Right kidney (tissue), 1 donor: ENCODE measurements around the gene KIF26A.
A peak's percentile ranks its signal among the peaks of the same experiment; 100 is the strongest.

Experiments used
- DNase-seq: peaks from one replicate; pipeline ENCODE4 v3.0.0-alpha.2; 2016

Gene KIF26A

DNA sequence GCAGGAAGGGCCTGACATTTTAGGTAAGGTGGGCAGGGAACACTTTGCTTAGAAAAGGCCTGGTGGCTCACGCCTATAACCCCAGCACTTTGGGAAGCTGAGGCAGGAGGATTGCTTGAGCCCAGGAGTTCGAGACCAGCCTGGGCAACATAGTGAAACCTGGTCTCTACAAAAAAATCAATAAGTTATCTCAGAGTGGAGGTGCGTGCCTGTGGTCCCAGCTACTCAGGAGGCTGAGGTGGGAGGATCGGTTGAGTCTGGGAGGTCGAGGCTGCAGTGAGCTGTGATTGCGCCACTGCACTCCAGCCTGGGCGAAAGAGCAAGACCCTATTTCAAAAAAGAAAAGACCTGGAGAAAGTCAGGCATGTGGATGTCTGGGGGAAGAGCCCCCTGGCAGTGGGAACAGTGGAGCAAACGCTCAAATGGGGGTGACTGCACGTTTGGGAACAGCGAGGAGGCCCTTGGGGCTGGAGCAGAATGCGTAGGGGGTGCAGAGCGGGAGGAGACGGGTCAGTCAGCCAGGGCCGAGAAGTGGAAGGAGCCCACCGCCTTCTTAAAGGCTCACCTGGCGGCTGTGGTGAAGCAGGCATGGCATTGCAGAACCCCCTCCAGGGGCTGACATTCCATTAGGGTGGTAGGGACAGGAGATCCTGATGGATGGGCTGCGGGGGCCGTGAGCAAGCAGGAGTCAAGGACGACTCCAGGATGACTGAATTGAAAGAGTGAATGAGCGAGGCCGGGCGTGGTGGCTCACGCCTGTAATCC lies 6.2 kb upstream of the KIF26A start:
- DNase-seq = no peak

DNA sequence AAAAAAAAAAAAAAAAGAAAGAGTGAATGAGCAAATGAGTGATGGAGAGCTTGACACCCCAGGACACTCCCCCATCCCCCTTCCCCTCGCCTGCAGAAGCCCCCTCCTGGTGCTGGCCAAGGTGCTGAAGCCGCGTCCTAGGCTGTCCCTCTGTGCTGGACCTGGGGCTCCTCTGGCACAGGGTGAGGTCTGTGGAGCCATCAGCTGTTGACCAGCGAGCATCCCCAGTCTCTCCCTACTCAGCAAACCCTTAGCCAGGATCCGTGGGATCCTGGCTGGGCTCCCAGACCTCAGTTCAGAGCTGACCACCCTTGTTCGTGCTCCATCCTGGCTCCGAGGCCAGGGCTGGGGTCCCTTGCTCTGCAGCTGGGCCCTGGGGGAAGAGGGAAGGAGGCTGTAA lies 5.4 kb upstream of the KIF26A start:
- no peak for DNase-seq

DNA sequence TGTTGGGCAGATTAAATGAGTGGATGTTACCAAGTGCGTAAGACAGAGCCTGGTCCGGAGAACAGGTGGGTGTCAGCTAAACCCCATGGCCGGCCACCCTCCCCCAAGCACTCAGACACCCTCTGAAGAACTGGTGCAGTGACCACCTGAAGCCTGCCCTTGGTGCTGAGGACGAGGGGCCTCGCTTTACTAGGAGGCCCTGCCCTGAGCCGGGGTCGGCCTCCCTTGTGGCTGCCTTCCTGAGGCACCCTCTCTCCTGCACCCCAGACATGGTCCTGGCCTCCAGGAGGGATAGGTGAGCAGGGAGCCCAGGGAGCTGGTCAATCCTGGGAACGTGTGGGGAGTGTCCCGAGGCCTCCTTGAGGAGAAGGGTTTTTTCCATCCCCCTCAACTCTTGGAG lies 4.9 kb upstream of the KIF26A start:
- DNase-seq = peak; percentile 7

GRCh38 chr14:104134061-104134965 lies 4.1 kb upstream of the KIF26A start:
- DNase-seq = no peak

- peak; percentile 57 for DNase-seq
Measured at GRCh38 chr14:104135121-104135903, 3.1 kb upstream of the KIF26A start.

DNA sequence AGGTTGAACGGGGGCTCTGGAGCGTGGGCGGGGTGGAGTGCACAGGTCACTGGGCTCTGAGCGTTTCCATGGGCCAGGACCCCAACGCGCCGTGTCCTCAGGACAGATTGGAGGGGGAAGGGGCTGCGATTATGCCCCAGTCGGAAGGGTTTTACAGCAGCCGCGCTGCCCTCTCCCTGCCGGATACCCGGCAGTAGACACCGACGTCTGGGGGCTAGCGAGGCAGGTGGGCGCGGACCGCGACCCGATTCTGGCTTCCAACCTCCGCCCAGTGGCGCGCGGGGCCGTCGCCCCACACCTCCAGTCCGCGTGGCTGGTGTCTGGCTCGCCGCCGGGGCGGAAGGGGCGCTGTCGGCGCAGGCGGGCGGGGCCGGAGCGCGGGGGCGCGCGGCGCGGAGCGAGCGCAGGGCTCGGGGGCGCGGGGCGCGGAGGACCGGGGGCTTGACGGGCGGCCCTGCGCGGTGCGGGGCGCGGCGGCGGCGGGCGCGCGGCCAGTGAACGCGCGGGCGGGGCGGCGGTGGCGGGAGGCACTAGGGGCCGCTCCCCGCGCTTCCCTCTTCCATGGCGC lies 2.4 kb upstream of the KIF26A start:
- no peak for DNase-seq

GRCh38 chr14:104136472-104137296 lies 1.7 kb upstream of the KIF26A start:
- peak; percentile 52 for DNase-seq

DNA sequence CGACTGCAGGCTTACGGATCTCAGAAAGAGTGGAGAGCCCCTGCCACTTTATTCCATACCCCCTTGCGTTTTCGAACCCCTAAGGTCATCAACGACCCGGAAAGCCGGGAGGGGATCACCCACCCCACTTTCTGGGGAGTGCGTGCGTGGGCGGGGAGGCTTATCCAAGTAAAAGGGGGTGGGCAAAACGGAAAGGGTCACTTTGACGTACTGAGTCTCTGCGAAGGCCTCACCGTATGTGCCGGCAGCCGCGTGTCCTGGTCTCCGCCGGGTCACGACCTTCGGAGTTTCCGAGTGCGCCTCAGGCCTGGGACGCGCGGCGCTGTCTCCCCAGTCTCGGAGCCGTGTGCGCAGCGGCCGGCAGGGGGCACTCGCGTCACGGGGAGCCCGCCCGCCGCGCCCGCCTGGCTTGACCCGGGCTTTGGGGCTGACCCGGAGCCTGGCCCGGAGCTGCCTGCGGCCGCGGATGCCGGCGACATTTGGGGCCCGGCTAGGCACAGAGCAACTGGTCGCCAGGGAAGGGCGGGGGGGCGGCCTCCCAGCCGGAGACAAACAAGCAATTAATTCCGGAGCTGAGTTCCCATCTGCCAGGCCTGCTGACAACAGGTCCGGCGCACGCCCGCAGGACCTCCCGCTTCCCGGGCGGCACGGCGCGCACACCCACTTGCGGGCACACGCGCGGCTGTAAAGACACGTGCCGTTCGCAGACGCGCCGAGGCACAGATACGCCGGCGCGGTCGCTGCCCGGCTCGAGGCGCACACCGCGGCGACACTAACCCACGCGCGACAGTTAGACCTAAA lies 890 bp upstream of the KIF26A start:
- DNase-seq = peak; percentile 86

DNA sequence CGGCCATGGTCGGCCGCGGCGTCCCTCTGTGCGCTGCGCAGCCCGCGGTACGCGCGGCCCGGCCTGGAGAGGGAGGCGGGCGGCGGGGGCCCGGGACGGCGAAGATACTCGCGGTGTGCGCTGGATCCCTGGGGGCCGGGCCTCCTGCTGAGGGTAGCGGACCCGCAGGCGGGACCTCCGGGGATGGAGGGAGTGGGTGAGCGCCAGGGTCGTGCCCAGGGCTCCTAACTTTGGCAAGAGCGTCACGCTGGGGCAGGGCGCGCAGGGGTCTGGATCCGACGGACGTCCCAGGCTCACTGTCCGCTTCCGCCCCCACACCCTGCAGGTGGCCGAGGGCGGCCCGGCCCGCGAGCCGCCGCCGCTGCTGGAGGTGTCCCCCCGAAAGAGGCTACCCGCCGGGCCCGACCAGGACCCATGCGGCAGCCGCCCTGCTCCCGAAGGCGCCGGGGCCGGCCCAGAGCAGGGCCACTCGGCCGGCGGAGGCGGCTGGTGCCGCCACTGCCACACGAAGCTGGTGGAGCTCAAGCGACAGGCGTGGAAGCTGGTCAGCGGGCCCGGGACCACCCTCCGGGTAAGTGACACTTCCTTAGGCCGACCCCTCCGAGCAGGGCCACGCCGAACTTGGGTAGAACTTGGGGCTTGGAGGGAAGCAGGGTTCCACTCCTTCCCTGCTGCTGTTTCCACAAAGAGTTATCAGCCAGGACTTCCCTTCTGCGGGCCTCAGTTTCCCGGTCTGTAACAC lies 502 bp downstream of the KIF26A start:
- DNase-seq = peak; percentile 72

DNA sequence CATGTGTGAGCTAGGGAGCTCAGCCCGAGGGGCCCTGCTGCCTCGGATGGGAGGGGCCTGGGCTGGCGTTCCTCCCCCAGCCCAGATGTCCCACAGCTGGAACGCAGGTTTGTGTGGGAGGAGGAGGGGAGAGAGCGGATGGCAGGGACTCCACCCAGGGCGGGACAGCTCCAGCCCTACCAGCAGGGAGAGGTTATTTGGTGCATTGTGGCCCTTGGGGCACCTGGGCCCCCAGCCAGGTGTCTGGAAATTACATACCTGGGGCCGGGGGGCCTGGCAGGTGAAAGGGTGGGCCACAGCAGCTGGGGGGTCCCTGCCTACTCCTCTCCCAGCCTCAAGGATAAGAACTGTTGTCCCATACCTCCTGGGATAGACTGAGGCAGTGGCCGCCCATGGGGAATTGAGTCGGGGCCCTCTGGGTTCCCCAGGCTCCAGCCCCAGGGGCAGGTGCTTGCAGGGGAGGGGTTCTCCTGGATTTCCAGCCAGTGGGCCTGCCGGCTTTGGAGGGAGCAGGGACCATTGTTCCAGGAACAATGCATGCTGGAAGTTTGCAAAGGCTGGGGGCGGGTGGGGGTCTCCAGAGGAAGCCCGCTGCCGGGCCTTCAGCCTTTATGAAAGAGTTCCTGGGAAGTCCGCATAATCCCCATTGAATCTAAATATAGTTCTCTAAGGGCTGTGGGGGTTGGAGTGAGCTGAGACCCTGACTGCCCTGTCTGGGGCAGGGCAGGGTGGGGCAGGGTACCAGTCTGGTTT lies 1.2 kb downstream of the KIF26A start:
- DNase-seq = no peak

- no peak for DNase-seq
Measured at GRCh38 chr14:104140213-104140462, 1.8 kb downstream of the KIF26A start.

GRCh38 chr14:104140463-104141331 lies 2.3 kb downstream of the KIF26A start:
- no peak for DNase-seq

GRCh38 chr14:104141621-104142091 lies 3.3 kb downstream of the KIF26A start:
- no peak for DNase-seq

- no peak for DNase-seq
Measured at GRCh38 chr14:104142136-104142945, 4.0 kb downstream of the KIF26A start.

- DNase-seq = no peak
Measured at GRCh38 chr14:104142946-104143470, 4.6 kb downstream of the KIF26A start.

GRCh38 chr14:104143521-104144452 lies 5.4 kb downstream of the KIF26A start:
- no peak for DNase-seq
